ENCODE results near the gene STAG1. TPM values are rescaled to one million over a fixed set of nuclear protein-coding genes. Genes with fewer than 3 reads are reported as not detected.

STAG1 gene
- polyA plus RNA-seq, 2 of the 4 experiments (the other 2 are of a cell fraction) = 12.8 to 19.2 TPM

DNA sequence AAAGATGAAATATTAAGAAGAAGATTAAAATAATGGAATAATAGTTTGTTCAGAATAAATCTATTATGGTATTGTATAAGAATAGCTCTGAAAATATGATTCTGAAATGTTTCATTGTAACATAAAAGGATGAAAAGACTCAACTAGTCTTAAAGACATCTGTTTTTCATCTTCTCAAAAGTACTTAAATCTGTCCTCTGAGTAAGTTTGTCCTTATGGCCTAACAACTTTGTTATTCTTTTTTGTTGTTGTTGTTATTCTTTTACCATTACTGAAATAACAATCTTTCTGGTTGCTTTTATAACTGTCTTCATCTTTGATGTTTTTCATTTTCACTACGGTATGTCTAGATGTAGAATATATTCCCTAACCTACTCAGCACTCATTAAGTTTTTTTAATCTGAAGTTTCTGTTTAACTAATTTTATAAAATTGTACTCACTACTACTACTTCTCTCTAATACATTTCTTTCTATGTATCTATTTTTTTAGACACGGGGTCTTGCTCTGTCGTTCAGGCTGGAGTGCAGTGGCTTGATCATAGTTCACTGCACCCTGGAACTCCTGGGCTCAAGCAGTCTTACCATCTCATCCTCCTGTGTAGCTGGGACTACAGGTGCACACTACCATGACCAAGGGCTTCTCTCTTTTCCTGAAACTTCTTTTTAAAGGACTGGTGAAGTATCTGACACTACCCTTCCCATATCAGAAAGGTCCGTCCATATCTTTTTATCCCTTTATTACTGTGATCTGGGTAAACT, 261.4 kb downstream of the STAG1 start:
- DNase-seq (ENCODE audit: low read depth in 1 of 2, low spot score in 1 of 2) (no peak), ATAC-seq (no peak), FAIRE-seq (no peak)
- H3K9me3 ChIP-seq = no peaks in the 10 kb centered on the region
- no peak for TF ChIP-seq EP300 (IDR thresholded peaks at IDR 0.05)
- TF ChIP-seq, protein P1, sequence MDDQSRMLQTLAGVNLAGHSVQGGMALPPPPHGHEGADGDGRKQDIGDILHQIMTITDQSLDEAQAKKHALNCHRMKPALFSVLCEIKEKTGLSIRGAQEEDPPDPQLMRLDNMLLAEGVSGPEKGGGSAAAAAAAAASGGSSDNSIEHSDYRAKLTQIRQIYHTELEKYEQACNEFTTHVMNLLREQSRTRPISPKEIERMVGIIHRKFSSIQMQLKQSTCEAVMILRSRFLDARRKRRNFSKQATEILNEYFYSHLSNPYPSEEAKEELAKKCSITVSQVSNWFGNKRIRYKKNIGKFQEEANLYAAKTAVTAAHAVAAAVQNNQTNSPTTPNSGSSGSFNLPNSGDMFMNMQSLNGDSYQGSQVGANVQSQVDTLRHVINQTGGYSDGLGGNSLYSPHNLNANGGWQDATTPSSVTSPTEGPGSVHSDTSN (IDR thresholded peaks at IDR 0.05) = no peak
- TF ChIP-seq BHLHE40 (IDR thresholded peaks at IDR 0.05; ENCODE audit: low read depth, low read length) = no peak
- TF ChIP-seq HEYL (CRISPR knock-in tag; IDR thresholded peaks at IDR 0.05) = no peak
- TF ChIP-seq RNF2 (IDR thresholded peaks at IDR 0.05; ENCODE audit: borderline replicate concordance, low read depth) = no peak
- no peak for TF ChIP-seq NPAS2 (CRISPR knock-in tag; IDR thresholded peaks at IDR 0.05; ENCODE audit: borderline replicate concordance)
- TF ChIP-seq EHF (CRISPR knock-in tag; IDR thresholded peaks at IDR 0.05) = no peak
- TF ChIP-seq FOXS1 (CRISPR knock-in tag; IDR thresholded peaks at IDR 0.05) = no peak
- TF ChIP-seq, protein P2, sequence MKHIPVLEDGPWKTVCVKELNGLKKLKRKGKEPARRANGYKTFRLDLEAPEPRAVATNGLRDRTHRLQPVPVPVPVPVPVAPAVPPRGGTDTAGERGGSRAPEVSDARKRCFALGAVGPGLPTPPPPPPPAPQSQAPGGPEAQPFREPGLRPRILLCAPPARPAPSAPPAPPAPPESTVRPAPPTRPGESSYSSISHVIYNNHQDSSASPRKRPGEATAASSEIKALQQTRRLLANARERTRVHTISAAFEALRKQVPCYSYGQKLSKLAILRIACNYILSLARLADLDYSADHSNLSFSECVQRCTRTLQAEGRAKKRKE (CRISPR knock-in tag; IDR thresholded peaks at IDR 0.05; ENCODE audit: low read depth) = no peak
- TF ChIP-seq CBX8 (IDR thresholded peaks at IDR 0.05) = no peak
- no peak for TF ChIP-seq HOXB13 (CRISPR knock-in tag; IDR thresholded peaks at IDR 0.05; ENCODE audit: low read depth)
- no peak for TF ChIP-seq HOXB5 (CRISPR knock-in tag; IDR thresholded peaks at IDR 0.05)
- no peak for TF ChIP-seq CHD2 (IDR thresholded peaks at IDR 0.05; ENCODE audit: low read length, partially characterized antibody)
- TF ChIP-seq, protein P3, sequence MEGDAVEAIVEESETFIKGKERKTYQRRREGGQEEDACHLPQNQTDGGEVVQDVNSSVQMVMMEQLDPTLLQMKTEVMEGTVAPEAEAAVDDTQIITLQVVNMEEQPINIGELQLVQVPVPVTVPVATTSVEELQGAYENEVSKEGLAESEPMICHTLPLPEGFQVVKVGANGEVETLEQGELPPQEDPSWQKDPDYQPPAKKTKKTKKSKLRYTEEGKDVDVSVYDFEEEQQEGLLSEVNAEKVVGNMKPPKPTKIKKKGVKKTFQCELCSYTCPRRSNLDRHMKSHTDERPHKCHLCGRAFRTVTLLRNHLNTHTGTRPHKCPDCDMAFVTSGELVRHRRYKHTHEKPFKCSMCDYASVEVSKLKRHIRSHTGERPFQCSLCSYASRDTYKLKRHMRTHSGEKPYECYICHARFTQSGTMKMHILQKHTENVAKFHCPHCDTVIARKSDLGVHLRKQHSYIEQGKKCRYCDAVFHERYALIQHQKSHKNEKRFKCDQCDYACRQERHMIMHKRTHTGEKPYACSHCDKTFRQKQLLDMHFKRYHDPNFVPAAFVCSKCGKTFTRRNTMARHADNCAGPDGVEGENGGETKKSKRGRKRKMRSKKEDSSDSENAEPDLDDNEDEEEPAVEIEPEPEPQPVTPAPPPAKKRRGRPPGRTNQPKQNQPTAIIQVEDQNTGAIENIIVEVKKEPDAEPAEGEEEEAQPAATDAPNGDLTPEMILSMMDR (IDR thresholded peaks at IDR 0.05) = no peak
- ChIA-PET CTCF (interaction anchor here (0.6 kb wide), 1 partner anchor 11 kb away, joined by 3 read pairs; no protein-coding TSS in a partner anchor), POLR2A (no interaction called here)
- no peak overlapping the region for H3K4me2 ChIP-seq
- 97% methylated on average over 4 of the region's 4 CpGs for WGBS (ENCODE audit: missing lambda C conversion rate)
- H3K4me1 ChIP-seq = no peaks in the 10 kb centered on the region
- H3K27ac ChIP-seq = no peak overlapping the region
- no peak overlapping the region for H3K4me3 ChIP-seq

DNA sequence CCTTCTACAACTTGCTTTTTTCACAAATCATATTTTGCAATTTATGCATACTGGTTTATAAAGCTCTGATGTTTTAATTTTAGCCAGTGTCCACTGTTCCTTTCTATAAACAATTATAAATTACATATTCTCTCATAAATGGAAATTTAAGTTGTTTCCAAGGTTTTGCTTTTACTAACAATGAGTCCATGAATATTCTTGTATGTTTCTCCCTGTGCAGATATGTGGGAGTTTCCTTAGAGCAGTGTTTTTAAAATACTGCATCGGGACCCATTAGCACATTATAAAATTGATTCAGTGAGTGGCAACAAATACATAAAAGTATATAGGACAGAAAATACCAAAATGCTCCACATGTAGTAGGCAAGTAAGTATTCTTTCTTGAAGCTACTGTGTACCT, 266.4 kb downstream of the STAG1 start:
- H3K9me3 ChIP-seq = no peaks in the 10 kb centered on the region
- WGBS (ENCODE audit: missing lambda C conversion rate) = 96% methylated on average over 1 of the region's 1 CpG
- no peak for DNase-seq (ENCODE audit: low read depth in 1 of 2, low spot score in 1 of 2)
- CTCF ChIA-PET = interaction anchor here (1.2 kb wide), 1 partner anchor 266 kb away, joined by 3 read pairs; the partner anchor contains the start of gene STAG1
- H3K4me3 ChIP-seq = no peak overlapping the region
- H3K4me2 ChIP-seq = no peak overlapping the region
- POLR2A ChIA-PET = no interaction called here
- H3K27ac ChIP-seq = no peak overlapping the region
- no peak for FAIRE-seq
- no peaks in the 10 kb centered on the region for H3K4me1 ChIP-seq
- ATAC-seq = no peak
- TF ChIP-seq POLR2A (IDR thresholded peaks at IDR 0.05; ENCODE audit: low read length) (no peak), EHF (CRISPR knock-in tag; IDR thresholded peaks at IDR 0.05) (no peak), RCOR1 (IDR thresholded peaks at IDR 0.05; ENCODE audit: low read depth, low read length) (no peak), EP300 (IDR thresholded peaks at IDR 0.05) (no peak), FOSL2 (IDR thresholded peaks at IDR 0.05) (no peak), FOSL2 (CRISPR knock-in tag; IDR thresholded peaks at IDR 0.05) (no peak), NFE2L2 (conservative IDR thresholded peaks at IDR 0.05; ENCODE audit: low read length) (no peak), KDM5A (IDR thresholded peaks at IDR 0.05) (no peak), HDAC2 (IDR thresholded peaks at IDR 0.05) (no peak), ZC3H11A (IDR thresholded peaks at IDR 0.05) (no peak), EHMT2 (IDR thresholded peaks at IDR 0.05; ENCODE audit: low read depth) (no peak), JUNB (IDR thresholded peaks at IDR 0.05) (no peak), TFCP2L1 (CRISPR knock-in tag; IDR thresholded peaks at IDR 0.05) (no peak), PHF8 (IDR thresholded peaks at IDR 0.05; ENCODE audit: borderline replicate concordance, low read depth) (no peak), CHD2 (IDR thresholded peaks at IDR 0.05; ENCODE audit: low read length, partially characterized antibody) (no peak)
- TF ChIP-seq, protein P1 (IDR thresholded peaks at IDR 0.05) = no peak
- TF ChIP-seq, protein P4, sequence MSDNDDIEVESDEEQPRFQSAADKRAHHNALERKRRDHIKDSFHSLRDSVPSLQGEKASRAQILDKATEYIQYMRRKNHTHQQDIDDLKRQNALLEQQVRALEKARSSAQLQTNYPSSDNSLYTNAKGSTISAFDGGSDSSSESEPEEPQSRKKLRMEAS (IDR thresholded peaks at IDR 0.05) = no peak
- TF ChIP-seq, protein P5, sequence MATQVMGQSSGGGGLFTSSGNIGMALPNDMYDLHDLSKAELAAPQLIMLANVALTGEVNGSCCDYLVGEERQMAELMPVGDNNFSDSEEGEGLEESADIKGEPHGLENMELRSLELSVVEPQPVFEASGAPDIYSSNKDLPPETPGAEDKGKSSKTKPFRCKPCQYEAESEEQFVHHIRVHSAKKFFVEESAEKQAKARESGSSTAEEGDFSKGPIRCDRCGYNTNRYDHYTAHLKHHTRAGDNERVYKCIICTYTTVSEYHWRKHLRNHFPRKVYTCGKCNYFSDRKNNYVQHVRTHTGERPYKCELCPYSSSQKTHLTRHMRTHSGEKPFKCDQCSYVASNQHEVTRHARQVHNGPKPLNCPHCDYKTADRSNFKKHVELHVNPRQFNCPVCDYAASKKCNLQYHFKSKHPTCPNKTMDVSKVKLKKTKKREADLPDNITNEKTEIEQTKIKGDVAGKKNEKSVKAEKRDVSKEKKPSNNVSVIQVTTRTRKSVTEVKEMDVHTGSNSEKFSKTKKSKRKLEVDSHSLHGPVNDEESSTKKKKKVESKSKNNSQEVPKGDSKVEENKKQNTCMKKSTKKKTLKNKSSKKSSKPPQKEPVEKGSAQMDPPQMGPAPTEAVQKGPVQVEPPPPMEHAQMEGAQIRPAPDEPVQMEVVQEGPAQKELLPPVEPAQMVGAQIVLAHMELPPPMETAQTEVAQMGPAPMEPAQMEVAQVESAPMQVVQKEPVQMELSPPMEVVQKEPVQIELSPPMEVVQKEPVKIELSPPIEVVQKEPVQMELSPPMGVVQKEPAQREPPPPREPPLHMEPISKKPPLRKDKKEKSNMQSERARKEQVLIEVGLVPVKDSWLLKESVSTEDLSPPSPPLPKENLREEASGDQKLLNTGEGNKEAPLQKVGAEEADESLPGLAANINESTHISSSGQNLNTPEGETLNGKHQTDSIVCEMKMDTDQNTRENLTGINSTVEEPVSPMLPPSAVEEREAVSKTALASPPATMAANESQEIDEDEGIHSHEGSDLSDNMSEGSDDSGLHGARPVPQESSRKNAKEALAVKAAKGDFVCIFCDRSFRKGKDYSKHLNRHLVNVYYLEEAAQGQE (IDR thresholded peaks at IDR 0.05) = no peak
